Hepatic stellate cell (primary cell): ENCODE measurements around the gene OR4F16.
"Not testable (repeated sequence)": the region's sequence is repeated elsewhere in the genome, so short reads cannot be mapped to it uniquely, and the experiment has no call there.

ENCODE experiments used
- DNase-seq: peaks from one replicate; pipeline ENCODE4 v3.0.0; 2011; ENCODE audit warnings: low spot score

Gene OR4F16

GRCh38 chr1:686554-686953, at the start of gene OR4F16:
Gene OR4F16, minus strand, starts transcription at chr1:686654. Its CDS starts 0 bp downstream, at chr1:686654.
- not testable (repeated sequence) for DNase-seq

- not testable (repeated sequence) for DNase-seq
Measured at GRCh38 chr1:733649-734048, 47.2 kb upstream of the OR4F16 start.

- DNase-seq: not testable (repeated sequence)
Measured at GRCh38 chr1:727040-727439, 40.6 kb upstream of the OR4F16 start.
